GM21717 (cell line): Measurements from ENCODE around the gene CTXND2.
"Not testable (repeated sequence)": the region's sequence is repeated elsewhere in the genome, so short reads cannot be mapped to it uniquely, and the experiment has no call there.

Experiments used
- ATAC-seq: cut with Tn5 transposase; IDR thresholded peaks from one replicate; pipeline ENCODE4 v1.9.1; 2021; ENCODE audit warnings: mild to moderate bottlenecking, moderate library complexity; ENCODE audit not compliant: unreplicated experiment

Gene CTXND2

DNA sequence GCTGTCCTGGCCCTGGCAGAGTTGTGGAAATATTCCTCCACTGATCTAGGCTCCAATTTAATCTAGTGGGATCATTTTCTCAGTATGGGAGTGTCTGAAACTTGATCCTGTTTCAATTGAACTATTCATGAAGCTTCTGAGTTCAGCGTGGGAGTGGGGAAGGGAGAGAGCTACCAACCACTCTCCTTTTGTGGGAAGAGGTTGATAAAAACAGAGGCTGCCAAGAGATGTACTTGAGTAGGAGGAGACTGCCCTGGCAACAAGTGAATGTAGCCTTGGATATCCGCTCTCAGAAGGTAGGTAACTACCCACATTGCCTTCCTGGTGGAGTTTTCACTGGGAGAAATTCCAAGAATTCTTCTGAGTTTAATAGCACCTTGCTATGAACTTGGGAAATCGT lies at the start of gene CTXND2:
TSS of gene CTXND2 (plus strand) at position 119 of the 400 bp plus-strand sequence. CDS start 25,179 bp downstream, outside the sequence.
- no peak for ATAC-seq

DNA sequence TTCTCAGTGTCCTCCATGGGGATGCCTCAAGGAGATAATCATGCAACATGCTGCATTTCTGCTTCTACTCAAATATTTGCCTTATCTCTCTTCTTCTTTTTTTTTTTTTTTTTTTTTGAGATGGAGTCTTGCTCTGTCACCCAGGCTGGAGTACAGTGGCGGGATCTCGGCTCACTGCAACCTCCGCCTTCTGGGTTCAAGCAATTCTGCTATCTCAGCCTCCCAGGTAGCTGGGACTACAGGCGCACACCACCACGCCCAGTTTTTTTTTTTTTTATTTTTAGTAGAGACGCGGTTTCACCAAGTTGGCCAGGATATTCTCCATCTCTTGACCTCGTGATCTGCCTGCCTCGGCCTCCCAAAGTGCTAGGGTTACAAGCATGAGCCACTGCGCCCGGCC lies 46.1 kb upstream of the CTXND2 start:
- not testable (repeated sequence) for ATAC-seq

DNA sequence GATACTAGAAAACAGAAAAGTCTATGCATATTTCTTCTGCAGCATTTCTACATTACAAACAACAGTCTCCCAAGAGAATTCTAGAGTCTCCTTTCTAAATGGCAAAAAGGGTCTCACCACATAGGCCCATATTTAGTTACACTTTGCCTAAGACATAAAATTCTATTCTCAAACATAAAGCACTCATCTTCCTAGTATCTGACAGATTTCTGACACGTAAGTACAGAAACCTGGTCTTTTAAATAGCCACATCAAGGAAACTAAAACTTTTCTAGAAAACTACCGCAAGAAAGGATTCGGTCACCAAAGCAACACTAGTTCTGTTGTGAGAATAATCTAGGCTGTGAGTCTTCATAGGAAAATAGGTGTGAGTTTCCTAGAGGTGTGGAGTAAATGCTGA lies 45.3 kb upstream of the CTXND2 start:
- ATAC-seq: no peak

DNA sequence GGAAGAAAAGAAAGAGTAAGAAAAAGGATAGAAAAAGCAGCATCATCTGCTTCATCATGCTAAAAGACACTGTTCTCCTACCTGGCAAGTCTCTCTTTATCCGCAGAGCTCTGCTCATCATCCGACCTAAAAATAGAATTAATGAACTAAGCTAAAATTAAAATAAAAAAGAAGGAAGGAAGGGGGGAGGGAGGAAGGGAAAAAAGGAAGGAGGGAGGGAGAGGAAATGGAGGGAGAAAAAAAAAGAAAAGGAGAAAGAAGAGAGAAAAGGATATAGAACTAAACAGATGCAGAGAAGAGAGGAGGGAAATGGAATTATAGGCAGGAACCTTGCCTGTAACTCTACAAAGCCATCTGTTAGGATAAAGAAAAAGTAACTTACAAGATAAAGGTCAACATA lies 44.6 kb upstream of the CTXND2 start:
- no peak for ATAC-seq

DNA sequence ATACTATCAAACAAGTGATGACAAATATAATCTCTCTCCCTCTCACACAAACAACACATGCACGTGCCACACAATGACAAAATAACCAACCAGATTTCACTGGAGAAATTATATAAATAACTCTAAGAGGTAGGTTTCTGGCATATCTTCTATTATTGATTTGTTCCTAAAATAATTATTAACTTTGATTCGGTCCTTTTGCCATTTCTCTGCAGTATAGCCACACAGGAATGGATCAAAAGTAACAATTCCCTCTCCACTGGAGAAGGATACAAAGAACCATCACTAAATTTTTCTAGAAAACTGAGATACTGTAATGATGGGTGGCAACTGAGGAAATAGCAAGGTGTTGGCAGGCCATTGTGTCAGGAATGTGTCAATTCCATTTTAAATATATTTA lies 44.0 kb upstream of the CTXND2 start:
- ATAC-seq: no peak

DNA sequence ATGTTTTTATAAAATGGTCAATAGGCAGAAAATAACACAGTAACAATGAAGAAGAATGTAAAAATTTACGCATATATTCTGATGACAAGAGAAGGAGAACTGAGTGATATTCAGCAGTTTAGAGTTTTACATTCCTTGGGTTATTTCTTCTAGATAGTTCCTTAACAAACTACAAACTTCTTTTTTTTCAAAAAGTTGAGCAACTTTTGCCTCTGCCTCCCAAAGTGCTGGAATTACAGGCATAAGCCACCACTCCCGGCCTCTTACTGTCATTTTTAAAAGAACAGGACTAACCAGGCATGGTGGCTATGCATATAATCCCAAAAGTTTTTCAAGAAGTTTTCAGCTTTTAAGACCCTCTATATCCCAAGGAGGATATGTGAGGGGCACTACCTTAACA lies 43.5 kb upstream of the CTXND2 start:
- ATAC-seq: no peak

DNA sequence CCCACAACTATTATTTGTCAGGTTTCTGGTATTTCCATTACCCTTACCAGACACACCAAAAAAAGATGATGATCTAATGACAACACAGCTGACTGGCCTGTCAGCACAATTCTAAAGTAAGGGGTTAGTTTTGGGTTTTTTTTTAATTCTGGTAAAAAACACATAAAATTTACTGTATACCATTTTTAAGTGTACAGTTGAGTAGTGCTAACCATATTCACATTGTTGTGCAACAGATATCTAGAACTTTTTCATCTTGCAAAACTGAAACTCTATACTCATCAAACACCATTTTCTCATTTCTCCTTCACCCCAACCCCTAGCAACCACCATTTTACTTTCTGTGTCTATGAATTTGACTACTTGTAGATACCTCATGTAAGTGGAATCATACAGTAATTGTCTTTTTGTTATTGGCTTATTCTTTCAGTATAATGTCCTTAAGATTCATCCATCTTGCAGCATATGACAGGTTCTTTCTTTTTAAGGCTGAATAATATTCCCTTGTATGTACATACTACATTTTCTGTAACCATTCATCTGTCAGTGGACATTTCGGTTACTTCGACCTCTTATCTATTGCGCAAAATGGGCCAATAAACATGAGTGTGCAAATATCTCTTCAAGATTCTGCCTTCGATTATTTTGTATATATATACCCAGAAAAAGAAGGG lies 40.3 kb upstream of the CTXND2 start:
- ATAC-seq: no peak

DNA sequence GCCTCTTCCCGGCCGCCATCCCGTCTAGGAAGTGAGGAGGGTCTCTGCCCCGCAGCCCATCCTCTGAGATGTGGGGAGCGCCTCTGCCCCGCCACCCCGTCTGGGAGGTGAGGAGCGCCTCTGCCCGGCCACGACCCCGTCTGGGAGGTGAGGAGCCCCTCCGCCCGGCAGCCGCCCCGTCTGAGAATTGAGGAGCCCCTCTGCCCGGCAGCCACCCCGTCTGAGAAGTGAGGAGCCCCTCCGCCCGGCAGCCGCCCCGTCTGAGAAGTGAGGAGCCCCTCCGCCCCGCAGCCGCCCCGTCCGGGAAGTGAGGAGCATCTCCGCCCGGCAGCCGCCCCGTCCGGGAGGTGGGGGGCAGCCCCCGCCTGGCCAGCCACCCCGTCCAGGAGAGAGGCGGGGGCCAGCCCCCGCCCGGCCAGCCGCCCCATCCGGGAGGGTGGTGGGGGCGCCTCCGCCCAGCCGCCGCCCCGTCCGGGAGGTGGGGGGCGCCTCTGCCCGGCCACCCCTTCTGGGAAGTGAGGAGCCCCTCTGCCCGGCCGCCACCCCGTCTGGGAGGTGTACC lies 36.1 kb upstream of the CTXND2 start:
- ATAC-seq: not testable (repeated sequence)

DNA sequence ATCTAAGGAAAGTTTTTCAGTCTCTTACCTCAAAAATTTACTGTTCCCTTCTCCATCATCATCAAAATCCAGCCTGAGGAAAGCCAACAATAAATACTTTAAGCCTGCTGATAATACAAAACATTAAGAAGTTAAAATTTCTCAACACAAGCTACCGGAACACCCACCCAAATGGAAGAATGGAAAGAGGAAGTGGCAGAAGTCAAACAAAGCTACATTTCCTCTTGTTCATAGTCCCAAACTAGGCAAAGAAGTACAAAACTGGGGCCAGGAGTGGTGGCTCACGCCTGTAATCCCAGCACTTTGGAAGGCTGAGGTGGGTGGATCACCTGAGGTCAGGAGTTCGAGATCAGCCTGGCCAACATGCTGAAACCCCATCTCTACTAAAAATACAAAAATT lies 34.2 kb upstream of the CTXND2 start:
- ATAC-seq: not testable (repeated sequence)

DNA sequence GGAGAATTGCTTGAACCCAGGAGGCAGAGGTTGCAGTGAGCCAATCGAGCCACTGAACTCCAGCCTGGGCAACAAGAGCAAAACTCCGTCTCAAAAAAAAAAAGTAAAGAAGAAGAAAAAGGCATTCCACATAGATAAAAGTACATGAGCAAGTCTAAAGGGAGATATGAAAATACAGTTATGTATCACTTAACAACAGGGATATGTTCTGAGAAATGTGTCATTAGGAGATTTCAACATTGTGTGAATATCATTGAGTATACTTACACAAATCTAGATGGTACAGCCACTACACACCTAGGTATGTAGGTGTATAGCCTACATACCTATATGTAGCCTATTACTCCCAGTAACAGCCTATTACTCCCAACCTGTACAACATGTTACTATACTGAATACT lies 23.2 kb upstream of the CTXND2 start:
- ATAC-seq: no peak

DNA sequence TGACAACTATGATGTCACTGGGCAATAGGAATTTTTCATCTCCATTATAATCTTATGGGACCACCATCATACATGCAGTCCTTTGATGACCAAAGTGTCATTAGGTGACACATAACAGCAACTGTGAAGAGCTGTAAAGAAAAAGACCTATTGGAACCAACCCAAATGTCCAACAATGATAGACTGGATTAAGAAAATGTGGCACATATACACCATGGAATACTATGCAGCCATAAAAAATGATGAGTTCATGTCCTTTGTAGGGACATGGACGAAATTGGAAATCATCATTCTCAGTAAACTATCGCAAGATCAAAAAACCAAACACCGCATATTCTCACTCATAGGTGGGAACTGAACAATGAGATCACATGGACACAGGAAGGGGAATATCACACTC lies 22.7 kb upstream of the CTXND2 start:
- ATAC-seq: not testable (repeated sequence)

DNA sequence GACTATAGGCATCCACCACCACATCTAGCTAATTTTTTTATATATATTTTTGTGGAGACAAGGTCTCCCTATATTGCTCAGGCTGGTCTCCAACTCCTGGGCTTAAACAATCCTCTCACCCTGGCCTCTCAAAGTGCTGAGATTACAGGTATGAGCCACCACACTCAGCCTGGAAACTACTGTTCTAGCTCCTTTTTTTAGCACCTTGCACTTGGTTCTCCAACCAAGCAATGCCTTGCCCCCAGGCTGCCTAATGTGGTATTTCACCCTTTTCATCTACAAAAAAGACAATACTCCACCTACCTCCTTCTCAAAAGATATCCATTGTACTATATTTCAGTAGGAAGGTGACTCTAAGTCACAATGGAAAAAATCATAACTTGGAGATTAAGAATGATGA lies 17.3 kb upstream of the CTXND2 start:
- no peak for ATAC-seq

DNA sequence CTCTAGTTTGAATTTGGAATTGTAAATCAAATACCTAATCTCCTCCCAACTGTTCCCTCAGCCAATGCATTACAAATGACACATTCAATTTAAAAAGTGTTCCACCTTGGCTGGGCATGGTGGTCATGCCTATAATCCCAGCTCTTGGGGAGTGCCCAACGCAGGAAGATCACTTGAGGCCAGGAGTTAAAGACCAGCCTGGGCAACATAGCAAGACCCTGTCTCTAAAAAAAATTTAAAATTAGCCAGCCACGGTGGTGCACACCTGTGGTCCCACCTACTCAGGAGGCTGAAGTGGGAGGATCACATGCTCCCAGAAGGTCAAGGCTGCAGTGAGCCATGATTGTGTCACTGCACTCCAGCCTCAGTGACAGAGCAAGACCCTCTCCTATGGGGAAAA lies 14.4 kb upstream of the CTXND2 start:
- no peak for ATAC-seq

DNA sequence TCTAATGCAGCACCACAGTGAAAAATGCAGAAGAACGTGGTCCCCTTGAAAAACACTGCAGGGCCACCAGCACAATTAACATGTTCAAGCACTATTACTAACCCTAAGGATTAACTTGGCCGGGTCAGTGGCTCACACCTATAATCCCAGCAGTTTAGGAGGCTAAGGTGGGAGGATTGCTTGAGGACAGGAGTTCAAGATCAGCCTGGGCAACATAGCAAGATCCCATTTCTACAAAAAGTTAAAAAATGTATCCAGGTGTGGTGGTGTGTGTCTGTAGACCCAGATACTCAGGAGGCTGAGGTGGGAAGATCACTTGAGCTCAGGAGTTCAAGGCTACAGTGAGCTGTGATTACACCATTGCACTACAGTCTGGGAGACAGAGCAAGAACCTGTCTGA lies 13.4 kb upstream of the CTXND2 start:
- no peak for ATAC-seq

DNA sequence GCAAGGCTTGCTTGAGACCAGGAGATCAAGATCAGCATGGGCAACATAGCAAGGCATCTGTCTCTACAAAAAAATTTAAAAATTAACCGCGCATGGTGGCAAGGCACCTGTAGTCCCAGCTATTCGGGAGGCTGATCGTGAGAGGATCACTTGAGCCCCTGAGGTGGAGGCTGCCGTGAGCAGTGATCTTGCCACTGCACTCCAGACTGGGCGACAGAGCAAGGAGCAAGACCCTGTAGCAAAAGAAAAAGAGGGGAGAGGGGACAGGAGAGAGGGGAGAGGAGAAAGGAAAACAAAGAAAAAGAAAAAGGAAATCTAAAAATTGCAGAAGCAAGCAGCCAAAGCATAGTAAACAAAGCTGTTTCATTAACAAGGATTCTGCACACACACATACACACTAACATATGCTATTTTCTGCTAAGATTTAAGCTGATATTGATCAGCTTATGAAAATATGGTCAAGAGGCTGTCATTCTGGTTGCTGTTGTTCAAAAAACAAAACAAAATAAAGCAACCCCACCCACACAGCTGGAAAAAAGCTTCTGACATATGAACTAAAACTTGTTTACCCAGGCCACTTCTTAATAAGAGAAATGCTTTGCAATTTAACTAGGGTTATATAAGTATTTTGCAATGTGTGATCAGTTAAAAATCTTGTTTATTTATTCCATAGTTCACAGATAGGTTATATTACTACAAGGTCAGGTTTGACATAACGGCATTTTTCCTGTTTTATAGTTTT lies 12.3 kb upstream of the CTXND2 start:
- no peak for ATAC-seq

DNA sequence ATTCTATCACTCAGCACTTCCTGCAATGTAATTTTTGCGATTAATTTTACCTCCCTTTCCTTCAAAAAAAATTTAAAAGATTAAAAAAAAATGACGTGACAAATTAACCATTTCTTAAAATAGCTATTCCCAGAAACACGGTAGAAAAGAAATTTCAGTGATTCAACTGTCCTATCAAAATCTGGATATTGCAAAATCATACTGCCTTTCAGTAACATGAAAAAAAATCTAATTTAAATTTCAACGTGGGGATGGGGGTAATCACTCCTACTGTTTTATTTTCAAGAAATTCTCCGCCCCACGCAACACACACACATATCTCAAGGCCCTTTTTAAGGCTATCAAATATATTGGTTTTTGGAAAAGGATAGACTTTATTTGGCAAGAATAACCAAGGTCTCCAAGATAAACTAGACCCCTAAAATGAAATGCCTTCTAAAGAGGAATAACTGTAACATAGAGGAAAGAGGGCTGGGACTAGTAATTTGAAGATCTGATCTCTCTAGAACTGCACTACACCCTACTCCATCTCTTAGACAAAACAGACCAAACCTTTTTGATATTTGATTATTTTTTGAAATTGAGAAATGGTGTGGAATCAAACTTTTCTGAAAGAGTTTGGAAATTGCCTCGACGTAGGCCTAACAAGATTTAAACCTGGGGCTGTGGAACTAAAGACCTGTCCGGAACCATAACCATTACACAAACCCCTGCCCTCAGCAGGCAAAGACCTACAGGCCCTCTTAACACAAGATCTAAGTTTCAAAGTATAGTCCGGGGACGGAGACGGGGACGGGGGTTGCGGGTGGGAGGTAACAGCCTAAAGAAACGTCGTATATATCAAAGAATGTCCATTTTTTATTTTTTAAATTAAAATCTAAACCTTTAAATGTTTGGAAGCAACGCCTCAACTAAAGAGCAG lies 11.5 kb upstream of the CTXND2 start:
- no peak for ATAC-seq

DNA sequence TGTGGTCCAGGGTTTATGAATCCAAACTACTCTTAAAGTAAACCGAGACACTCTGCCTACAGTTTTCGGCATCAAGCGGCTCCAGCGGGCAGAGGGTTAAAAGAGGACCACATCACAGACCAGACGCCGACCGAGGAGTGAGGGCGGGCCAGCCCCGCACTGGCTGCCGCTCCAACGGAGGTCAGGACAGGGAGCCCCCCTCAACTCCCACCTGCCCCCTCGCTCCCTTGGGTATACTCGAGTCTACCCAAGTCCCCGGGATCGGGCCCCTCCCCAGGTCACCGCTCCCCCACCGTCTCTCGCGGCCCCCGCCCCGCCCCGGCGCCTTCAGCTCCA lies 10.8 kb upstream of the CTXND2 start:
- no peak for ATAC-seq

DNA sequence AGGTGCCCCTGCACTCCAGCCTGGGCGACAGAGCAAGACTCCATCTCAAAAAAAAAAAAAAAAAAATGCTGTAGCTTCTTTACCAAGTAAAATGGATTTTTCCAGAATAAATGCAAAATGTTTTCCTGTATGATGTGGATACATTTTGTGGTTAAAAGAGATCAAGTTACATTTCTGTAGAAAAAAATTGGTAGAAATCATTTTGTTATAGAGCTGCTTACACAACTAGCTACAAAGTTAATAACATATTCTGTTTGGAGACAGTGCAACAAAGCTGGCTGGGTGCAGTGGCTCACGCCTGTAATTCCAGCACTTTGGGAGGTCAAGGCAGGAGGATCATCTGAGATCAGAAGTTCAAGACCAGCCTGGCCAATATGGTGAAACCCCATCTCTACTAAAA lies 8.0 kb upstream of the CTXND2 start:
- not testable (repeated sequence) for ATAC-seq

DNA sequence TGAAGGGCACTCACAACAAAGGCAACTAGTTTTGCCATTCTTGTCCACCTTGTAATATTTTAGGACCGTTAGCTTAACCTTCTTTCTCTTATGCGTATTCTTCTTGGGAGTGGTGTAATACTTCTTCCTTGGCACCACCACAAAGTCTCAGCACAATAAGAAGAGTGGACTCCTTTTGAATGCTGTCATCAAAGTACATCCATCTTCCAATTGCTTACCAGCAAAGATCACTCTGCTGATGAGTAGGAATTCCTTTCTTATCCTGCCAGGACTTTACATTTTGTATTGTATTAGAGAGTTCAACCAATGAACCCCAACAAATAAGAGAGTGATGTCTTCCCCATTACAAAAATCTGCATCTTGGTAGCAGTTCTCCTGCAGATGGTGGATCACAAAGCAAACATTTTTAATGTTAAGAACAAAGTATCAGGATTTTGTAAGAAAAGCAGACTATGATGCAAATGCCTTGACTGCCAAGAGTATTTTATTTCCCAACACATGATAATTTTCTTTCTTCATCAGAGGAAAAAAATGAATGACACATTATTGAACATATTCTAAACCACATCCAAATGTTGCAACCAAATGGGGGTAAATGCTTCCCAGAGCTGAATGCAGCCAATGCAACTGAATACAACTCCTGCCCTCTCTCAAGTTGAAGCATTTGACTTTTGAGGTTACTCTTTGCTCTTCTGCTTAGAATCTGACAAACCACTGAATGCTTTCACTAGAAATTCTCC lies 5.4 kb upstream of the CTXND2 start:
- no peak for ATAC-seq

DNA sequence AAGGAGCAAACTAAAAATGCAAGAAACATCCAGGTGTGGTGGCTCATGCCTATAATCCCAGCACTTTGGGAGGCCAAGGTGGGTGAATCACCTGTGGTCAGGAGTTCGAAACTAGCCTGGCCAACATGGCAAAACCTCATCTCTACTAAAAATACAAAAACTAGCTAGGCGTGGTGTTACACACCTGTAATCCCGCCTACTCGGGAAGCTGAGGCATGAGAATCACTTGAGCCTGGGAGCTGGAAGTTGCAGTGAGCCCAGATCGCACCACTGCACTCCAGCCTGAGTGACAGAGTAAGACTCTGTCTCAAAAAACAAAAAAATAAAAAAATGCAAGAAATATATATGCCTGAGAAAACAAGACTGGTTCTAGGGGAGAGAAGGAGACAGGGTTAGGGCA lies 3.8 kb upstream of the CTXND2 start:
- not testable (repeated sequence) for ATAC-seq

DNA sequence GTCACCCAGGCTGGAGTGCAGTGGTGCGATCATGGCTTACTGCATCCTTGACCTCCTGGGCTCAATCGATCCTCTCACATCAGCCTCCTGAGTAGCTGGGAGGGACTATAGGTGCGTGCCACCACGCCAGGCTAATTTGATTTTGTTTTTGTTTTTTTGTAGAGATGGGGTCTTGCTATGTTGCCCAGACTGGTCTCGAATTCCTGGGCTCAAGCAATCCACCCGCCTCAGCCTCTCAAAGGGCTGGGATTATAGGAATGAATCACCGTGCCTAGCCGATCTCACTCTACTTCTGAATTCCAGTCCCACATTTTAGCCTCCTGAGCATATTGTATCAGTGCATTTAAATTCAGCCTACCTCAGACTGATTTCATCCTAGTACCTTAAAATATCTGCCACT lies 1.8 kb downstream of the CTXND2 start:
- ATAC-seq: no peak
